Measurements from ENCODE around the gene PALMD.
A peak's percentile ranks its signal among the peaks of the same experiment; 100 is the strongest.

The PALMD gene

GRCh38 chr1:99663501-99663900 lies 17.6 kb downstream of the PALMD start:
- H3K27ac Mint-ChIP-seq: no peak overlapping the region
- H3K4me1 Mint-ChIP-seq: peaks cover 10% of the 10 kb centered on the region
- H3K27me3 Mint-ChIP-seq (ENCODE audit: low read depth, poor library complexity): no peaks in the 10 kb centered on the region
- no peaks in the 10 kb centered on the region for H3K36me3 Mint-ChIP-seq (ENCODE audit: low read depth)
- TF ChIP-seq CTCF (IDR thresholded peaks at IDR 0.05): no peak
- DNase-seq: no peak
- H3K9me3 Mint-ChIP-seq: no peaks in the 10 kb centered on the region
- H3K4me3 Mint-ChIP-seq: no peak overlapping the region

GRCh38 chr1:99665212-99665611 lies 19.3 kb downstream of the PALMD start:
- H3K9me3 Mint-ChIP-seq: no peaks in the 10 kb centered on the region
- H3K27me3 Mint-ChIP-seq (ENCODE audit: low read depth, poor library complexity): no peaks in the 10 kb centered on the region
- no peak overlapping the region for H3K27ac Mint-ChIP-seq
- H3K4me1 Mint-ChIP-seq: peaks cover 10% of the 10 kb centered on the region
- H3K36me3 Mint-ChIP-seq (ENCODE audit: low read depth): no peaks in the 10 kb centered on the region
- H3K4me3 Mint-ChIP-seq: no peak overlapping the region
- no peak for TF ChIP-seq CTCF (IDR thresholded peaks at IDR 0.05)
- no peak for DNase-seq

DNA sequence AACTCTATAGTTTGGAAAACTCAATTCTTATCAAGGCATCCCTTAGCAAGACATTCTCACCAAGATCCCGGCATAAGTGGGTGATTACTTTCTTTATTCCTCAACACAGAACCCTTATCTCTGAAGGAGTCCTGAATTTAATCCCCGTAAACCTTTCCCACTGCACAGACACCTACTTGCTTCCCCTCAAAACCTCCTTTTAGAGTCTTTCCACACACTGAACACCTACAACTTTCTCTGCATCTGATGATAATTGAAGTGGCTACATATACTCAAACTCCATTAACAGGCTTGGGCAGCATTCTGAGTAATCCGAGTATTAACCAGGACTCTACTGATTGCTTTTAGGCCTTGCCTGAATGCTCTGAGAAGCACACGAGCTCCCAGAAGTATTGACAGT lies 23.5 kb downstream of the PALMD start:
- peaks cover 30% of the 10 kb centered on the region for H3K4me1 Mint-ChIP-seq
- no peaks in the 10 kb centered on the region for H3K36me3 Mint-ChIP-seq (ENCODE audit: low read depth)
- no peaks in the 10 kb centered on the region for H3K9me3 Mint-ChIP-seq
- H3K27ac Mint-ChIP-seq: peak overlapping the region; percentile 37
- no peak for DNase-seq
- TF ChIP-seq CTCF (IDR thresholded peaks at IDR 0.05): no peak
- no peak overlapping the region for H3K4me3 Mint-ChIP-seq
- no peaks in the 10 kb centered on the region for H3K27me3 Mint-ChIP-seq (ENCODE audit: low read depth, poor library complexity)

- no peaks in the 10 kb centered on the region for H3K36me3 Mint-ChIP-seq (ENCODE audit: low read depth)
- DNase-seq: no peak
- H3K27ac Mint-ChIP-seq: peak overlapping the region; percentile 37
- no peaks in the 10 kb centered on the region for H3K9me3 Mint-ChIP-seq
- H3K27me3 Mint-ChIP-seq (ENCODE audit: low read depth, poor library complexity): no peaks in the 10 kb centered on the region
- H3K4me3 Mint-ChIP-seq: no peak overlapping the region
- TF ChIP-seq CTCF (IDR thresholded peaks at IDR 0.05): no peak
- H3K4me1 Mint-ChIP-seq: peaks cover 35% of the 10 kb centered on the region
Observed at GRCh38 chr1:99669821-99670220, 23.9 kb downstream of the PALMD start.

DNA sequence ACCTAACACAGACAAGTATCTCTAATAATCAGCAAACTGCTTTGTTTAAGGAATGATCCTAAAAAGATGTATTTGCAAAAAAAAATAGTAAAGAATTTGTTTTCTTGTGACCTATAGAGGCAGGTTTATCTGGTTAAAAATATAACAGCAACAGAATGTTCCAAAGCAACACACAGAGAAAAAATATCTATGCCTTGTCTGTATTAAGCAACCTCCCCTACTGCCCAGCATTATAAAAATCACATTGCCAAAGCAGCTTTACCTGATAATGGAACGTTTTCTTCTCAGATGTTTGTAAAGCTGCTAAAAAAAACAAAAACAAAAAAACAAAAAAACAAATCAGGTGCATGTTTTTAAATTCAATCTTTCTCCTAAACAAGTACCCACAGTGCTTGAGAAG lies 24.7 kb downstream of the PALMD start:
- Mint-ChIP-seq H3K27me3 (ENCODE audit: low read depth, poor library complexity) (no peaks in the 10 kb centered on the region), H3K4me1 (peaks cover 36% of the 10 kb centered on the region), H3K4me3 (no peak overlapping the region), H3K27ac (no peak overlapping the region), H3K36me3 (ENCODE audit: low read depth) (no peaks in the 10 kb centered on the region), H3K9me3 (no peaks in the 10 kb centered on the region)
- no peak for DNase-seq
- TF ChIP-seq CTCF (IDR thresholded peaks at IDR 0.05): no peak

DNA sequence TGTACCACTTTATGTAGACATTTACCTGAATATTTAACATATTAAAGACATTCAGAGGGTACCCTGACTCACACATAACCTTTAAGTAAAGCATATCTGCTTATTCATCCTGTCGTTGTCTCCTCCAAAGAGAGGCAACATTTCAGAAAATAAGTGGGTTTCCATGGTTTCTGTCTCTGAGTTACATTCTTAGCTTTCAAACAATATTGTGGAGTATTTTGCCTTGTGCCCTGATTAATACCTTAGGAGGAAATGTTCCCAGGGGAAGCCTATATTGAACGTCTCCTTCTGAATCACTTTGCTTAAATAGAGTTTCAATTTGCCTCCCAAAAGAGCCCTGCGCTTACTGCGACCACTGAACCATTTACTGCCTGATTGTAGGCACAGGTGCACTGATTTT lies 26.1 kb downstream of the PALMD start:
- H3K36me3 Mint-ChIP-seq (ENCODE audit: low read depth): no peaks in the 10 kb centered on the region
- H3K27me3 Mint-ChIP-seq (ENCODE audit: low read depth, poor library complexity): no peaks in the 10 kb centered on the region
- TF ChIP-seq CTCF (IDR thresholded peaks at IDR 0.05): no peak
- H3K9me3 Mint-ChIP-seq: no peaks in the 10 kb centered on the region
- DNase-seq: no peak
- no peak overlapping the region for H3K27ac Mint-ChIP-seq
- no peak overlapping the region for H3K4me3 Mint-ChIP-seq
- H3K4me1 Mint-ChIP-seq: peaks cover 32% of the 10 kb centered on the region
